ENCODE results near the gene BPNT1.
A peak's percentile ranks its signal among the peaks of the same experiment; 100 is the strongest.
"Not testable (repeated sequence)": the region's sequence is repeated elsewhere in the genome, so short reads cannot be mapped to it uniquely, and the experiment has no call there.

The BPNT1 gene, protein sequence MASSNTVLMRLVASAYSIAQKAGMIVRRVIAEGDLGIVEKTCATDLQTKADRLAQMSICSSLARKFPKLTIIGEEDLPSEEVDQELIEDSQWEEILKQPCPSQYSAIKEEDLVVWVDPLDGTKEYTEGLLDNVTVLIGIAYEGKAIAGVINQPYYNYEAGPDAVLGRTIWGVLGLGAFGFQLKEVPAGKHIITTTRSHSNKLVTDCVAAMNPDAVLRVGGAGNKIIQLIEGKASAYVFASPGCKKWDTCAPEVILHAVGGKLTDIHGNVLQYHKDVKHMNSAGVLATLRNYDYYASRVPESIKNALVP

DNA sequence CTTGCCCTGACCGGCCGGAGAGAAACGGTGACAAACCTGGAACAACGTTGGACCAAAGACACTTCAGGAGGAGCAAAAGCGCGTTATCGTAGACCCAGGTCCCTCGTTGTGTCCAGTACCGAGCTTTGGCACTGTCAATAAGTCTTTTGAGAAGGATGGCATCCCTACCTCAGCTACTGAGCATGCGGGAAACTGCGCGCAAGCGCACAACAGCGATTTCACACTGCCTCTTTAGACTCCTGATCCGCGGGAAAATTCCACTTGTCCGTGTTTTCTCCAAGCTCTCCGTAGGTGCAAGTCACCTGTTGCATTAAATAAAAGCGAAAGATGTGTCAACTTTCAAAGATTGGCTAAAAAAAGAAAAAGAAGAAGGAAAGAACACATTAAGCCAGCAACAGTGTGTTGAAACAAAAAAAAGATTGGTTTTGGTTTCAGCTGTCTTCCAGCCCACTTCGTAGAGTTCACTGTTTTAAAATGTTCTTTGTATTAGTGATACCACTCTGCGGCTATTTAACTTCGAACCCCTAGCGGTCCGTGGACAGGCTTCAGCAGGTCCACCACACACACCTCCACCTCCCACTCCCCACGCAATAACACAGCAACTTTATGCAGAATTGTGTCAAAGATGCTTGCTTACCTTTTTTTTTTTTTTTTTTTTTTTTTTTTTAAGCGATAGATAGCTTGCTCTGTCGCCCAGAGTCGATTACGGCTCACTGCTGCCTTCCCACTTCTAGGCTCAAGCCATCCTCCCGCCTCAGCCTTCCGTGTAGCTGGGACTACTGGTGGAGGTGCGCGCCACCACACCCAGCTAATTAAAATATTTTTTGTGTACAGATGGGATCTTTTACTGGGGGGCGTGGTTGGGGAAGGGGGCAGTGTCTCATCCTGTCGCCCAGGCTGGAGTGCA is at the start of gene BPNT1:
Gene BPNT1 (minus strand): TSS at position 139 of the 907 bp plus-strand sequence. CDS start 9,942 bp downstream, outside the sequence.
- peak; percentile 99 for DNase-seq

DNA sequence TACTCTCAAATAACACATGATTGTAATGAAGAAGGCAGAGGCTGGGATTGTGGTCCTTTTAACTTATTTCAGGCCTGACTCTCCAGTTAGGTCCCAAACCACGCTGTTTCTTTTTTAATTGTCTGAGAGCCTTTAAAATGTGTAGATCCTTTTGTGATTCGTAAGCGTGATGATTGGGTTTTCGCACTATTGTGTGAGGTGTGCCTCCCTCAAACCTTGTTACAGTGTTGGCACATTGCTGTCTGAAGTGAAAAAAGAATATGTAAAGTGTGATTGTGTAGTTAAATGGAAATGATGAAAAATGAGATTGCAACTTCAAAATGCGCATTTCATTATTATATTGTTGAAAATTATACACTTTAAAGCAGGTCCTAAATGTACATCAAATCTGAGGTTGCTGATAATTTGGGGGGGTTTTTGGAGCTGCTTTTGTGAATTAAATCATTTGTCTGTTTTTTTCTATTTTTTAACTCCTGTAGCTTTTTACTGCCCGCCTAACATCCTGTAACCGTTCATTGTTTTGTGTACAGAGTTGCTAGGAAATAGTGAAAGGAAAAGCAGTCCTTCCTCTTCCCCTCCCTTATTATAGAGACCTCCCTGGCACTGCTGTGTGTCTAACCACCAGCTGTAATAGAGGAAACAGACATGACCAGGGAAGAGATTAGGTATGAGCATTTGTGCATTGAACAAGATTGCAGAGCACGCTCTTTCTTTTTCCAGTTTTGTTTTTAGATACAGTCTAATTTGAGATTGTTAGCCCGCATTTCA is 47.6 kb upstream of the BPNT1 start:
- DNase-seq, result no peak

DNA sequence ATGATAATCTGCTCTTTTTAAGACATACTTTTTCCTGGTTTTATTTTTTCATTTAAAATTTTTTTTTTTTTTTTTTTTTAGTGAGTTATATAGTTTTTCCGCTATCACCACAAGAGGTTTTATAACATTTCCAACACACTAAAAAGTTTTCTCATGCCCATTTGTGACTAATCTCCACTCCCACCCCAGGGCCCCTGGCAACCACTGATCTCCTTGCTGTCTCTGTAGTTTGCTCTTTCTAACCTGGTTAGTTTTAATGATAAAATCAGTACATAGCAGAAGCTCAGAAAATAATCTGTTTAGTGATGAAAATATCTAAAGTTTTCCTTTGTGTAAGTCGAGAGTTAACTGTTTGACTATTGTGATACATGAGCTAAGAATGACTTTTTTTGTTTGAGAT is 46.2 kb upstream of the BPNT1 start:
- DNase-seq, result no peak

DNA sequence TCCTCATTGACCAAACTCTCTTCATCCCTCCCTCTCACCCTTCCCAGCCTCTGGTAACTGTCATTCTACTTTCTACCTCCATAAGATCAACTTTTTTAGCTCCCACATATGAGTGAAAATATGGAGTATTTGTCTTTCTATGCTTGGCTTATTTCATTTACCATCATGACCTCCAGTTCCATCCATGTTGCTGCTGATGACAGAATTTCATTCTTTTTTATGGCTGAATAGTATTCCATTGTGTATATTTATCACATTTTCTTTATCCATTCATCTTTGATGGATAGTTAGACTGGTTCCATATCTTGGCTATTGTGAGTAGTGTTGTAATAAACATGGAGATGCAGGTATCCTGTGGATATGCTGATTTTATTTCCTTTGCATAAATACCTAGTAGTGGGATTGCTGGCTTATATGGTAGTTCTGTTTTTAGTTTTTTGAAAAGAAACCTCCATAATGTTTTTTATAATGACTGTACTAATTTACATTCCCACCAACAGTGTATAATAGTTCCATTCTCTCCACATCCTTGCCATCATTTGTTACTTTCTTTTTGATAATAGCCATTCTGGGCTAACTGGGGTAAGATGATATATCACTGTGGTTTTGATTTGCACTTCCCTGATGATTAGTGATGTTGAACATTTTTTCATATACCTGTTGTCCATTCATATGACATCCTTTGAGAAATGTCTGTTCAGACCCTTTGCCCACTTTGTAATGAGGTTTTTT is 40.1 kb upstream of the BPNT1 start:
- no peak for DNase-seq

DNA sequence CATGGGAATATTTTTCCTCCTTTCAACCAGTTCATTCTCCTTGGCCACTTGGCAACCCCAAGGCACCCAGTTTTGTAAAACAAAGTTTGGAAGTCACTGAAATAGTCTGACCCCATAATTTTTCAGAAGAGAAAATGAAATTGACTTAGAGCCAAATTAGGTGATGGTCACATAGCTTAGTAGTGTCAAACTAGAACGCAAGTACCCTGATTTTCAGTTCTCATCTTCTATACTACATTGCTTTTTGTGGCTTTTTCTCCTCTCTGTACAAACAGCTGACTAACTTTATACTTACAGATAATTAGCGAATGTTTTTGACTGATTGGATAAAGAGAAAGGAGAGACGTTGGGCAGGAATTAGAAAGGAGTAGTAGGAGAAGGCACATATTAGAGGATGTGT is 37.5 kb upstream of the BPNT1 start:
- no peak for DNase-seq

DNA sequence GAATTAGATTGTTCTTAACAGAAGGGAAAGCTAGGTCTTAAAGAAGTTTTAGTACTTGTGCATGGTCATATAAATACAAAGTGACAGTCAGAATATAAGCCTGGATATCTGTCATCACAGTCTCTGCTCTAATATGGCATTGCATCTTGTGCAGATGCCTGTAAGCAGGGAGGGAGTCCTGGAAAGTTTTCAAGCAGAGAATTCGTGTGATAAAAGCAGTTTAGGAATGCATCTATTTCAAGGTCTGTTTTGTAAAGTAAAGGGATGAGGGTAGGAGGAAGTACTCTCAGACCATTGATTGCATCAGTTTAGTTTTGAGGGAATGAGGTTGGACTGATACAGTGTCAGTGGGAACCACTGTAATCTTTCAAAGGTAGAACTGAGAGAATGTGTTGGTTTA is 35.0 kb upstream of the BPNT1 start:
- DNase-seq, result no peak

DNA sequence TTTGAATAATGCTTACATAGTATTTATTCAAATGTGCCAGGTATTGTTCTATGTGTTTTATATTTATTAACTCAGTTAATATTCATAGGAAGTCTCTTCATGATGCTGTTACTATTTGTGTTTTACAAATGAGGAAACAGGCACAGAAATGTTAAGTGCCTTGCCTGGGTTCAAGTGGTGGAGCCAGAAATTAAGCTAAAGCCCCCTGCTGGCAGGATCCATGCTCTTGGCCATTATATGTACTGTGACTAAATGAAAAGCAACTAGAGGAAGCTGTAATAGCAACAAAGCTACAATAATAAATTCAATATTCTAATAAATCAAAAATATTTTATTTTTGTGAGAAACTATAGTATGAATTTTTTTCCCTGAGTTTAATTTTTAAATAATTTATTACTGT is 34.3 kb upstream of the BPNT1 start:
- DNase-seq, result peak; percentile 10

DNA sequence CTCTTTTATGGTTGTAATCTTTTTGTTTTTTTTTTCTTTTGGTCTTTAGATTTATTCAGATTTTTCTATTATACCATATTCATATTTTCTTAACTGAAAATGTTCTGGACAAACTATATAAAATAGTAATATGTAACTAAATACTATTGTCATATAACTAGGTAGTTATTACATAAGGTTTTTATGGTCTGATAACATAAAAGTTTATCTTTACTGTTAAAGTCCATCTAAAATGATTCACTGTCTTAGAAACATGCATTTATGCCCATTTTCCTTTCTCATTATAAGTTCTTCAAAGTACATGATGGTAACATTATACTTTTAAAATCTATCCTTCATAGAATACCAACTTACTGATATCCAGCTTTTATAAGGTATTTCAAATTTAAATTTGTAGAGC is 33.5 kb upstream of the BPNT1 start:
- DNase-seq, result no peak

DNA sequence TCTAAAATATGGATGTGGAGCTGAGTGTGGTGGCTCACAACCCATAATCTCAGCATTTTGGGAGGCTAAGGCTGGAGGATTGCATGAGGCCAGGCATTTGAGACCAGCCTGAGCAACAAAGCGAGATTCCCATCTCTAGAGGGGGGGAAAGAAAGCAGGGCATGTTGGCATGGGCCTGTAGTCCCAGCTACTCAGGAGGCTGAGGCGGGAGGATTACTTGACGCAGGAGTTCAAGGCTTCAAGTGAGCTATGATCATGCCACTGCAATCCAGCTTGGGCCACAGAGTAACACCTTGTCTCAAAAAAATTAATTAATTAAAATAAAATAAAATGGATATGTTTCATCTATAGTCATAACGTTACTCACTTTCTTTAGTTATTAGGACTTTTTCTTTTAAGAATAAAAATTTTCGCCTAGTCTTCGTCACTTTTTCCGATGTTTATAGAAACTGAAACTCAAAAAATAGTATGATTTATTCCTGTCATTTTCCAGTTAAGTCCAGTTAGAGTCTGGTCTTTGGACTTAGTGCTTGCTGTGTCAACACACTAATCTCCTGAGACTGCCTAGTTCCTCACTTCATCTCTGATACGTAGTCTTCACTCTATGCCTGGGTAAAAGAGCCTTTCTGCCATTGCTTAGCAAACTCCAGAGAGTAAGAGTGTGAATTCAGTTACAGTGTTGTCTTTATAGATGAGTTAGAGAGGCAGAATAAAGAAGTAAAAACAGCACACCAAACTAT is 32.4 kb upstream of the BPNT1 start:
- no peak for DNase-seq

DNA sequence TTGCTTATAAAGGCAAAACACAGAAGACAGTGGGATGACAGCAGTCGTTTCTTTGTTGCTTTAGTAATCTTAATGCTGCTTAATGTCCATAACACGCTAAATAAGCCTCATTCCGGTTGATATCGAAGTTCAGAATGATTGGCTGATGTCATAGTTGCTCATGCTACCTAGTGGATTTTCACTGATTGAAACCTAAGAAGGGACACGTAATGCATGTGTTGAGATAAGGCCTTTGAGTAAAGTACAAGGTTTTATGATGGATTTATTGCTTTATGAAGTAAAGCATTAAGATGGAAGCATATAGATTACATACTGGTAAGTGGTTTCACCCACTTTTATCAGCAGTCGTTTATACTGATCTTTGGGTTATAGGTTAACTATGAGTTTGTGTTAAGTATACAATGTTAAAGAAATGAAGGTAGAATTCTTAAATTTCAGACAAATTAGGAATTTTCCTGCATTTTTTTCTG is 29.5 kb upstream of the BPNT1 start:
- DNase-seq, result no peak

DNA sequence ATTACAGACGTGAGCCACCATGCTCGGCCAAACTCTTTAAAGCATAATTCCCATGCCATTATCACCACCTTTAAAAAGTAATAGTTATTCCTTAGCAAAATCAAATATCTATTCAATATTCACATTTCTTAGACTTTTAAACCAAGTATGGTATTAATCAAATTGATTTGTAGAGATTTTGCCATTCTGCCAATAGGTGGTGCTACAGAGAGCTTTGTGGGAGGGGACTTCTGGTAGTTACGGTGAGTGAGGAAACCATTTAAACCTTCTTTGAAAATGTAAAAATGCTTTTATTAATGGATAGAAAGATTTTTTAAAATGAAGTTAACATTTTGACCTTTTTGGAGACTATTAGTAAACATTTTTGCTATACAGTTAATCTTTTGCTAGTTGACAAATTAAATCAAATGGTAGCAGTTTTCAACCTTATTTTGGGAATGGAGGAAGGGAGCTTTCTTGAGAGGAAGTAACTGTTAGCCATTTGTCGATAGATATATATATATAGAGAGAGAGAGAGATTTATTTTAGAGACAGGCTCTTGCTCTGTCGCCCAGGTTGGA is 23.6 kb upstream of the BPNT1 start:
- peak; percentile 25 for DNase-seq

DNA sequence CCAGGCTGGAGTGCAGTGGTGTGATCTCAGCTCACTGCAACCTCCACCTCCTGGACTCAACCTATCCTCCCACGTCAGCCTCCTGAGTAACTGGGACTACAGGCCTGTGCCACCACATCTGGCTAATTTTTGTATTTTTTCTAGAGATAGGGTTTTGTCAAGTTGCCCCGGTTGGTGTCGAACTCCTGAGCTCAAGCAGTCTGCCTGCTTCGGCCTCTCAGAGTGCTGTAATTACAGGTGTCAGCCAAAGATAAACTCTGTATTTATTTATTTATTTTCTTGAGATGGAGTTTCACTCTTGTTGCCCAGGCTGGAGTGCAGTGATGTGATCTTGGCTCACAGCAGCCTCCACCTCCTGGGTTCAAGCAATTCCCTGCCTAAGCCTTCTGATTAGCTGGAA is 23.0 kb upstream of the BPNT1 start:
- DNase-seq, result not testable (repeated sequence)

DNA sequence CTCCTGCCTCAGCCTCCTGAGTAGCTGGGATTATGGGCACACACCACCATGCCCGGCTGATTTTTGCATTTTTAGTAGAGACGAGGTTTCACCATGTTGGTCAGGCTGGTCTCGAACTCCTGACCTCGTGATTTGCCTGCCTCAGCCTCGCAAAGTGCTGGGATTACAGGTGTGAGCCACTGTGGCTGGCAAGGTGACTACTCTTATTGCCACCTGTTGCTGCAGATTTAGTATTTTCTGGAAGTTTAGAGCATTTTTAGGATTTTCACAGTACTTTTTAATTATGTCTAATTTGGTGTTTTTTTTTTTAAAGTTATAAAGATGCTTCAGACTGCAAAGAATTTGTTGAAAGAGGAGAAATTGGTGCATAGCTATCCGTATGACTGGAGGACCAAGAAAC is 20.9 kb upstream of the BPNT1 start:
- DNase-seq, result not testable (repeated sequence)

DNA sequence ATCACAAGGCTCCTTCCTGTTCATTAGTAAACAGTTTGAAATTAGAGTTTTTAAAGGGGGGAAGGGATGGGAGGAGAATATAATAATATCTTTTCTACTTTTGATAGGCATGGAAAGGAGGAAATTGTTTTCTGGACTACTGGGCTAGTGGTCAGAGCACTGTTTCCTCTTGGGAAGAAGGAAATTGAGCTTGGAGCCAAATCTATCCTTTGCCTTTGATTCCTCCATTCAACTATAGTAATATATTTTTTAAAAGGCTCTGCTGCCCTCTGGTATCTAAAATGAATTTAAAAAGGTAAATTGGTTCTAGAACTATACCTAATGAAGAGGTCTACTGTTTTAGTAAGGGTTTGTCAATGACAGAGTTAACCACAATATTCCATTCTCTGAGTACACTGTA is 10.2 kb upstream of the BPNT1 start:
- DNase-seq, result no peak

DNA sequence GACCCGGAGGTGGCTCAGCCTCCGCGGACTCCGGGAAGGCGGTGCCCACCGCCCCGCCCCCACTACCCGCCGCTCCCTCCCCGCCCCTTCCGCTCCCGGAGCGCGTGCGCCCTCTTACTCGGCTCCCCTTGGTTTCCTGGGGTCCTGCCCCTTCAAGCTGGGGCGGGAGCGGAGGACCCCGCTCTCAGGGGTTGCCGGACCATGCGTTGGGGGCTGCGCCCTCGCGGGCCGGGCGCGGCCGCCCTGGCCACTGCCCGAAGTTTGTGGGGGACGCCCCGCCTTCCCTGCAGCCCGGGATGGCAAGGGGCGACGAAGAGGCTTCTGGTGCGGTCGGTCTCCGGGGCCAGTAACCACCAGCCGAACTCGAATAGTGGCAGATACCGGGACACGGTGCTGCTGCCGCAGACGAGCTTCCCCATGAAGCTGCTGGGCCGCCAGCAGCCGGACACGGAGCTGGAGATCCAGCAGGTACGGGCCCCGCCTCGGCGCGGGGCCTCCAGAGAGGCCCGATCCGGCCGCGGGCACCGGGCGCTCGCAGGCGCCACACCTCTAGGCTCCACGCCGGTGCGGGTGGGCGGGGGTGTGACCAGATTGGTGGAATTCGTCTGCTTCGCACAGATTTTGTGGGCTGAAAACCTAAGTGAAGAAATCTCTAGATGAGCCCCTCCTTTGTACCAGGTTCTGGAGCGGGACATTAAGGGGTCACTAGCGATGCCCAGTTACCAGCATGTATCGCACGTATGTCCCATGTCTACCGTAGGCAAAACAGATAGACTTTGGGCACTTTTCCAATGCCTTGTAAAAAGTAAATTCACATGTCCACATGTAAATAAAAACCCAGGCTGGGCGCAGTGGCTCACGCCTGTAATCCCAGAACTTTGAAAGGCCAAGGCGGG is 4.7 kb upstream of the BPNT1 start, which contains the start of gene IARS2:
Gene IARS2 (plus strand): TSS at position 117 of the 896 bp plus-strand sequence. CDS start 85 bp downstream, at position 202.
- peak; percentile 92 for DNase-seq

DNA sequence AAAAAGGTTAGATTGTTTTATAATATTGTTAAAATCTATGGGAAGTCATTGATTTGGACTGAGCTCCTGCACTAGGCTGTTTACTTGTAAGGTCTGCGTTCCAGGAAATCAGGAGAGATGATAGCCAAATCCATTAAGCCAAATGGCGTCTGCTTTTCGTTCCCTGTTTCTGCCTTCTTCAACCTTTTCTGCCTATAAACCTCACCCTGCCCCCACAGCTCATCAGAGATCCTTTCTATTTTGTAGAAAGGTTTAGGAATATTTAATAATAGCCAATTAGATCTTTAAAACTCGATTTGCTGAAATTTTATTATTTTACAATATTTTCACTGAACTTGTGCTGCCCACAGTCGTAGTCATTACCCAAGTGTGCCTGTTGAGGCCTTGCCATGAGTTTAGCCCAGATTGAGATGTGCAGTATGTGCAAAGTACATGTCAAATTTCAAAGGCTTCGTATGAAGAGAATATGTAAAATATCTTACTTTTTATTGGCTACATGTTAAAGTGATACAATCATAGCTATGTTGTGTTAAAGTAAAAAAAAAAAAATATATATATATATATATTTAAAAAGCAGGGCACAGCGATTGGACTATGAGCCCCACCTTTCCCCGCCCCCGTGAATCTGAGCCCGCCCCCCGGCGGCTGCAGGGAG is 3.9 kb upstream of the BPNT1 start:
- no peak for DNase-seq

DNA sequence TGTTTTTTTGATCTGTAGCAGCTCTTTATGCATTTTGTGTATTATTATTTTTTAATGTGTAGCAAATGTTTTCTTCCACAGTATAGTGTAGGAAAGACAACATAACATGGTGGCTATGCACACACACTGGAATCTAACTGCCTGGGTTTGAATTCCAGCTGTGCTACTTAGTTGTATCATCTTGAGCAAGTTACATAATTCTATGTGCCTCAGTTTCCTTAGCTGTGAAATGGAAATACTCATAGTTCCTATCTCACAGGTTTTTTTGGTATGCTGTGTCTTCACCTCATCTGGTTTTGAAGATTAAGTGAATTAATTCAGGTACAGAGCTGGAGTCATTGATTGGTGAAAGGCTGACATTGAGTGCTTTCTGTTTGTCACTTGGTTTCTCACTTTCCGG is 3.1 kb upstream of the BPNT1 start:
- no peak for DNase-seq

DNA sequence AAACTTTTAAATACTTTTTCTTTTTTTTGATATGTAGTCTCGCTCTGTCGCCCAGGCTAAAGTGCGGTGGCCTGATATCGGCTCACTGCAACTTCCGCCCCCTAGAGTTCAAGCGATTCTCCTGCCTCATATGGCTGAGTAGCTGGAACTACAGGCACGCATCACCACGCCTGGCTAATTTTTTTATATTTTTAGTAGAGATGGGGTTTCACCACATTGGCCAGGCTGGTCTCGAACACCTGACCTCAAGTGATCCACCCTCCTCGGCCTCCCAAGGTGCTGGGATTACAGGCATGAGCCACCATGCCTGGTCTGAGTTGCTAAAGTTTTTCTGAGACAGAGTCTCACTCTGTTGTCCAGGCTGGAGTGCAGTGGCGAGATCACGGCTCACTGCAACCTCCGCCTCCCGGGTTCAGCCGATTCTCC is 3.3 kb downstream of the BPNT1 start:
- not testable (repeated sequence) for DNase-seq

DNA sequence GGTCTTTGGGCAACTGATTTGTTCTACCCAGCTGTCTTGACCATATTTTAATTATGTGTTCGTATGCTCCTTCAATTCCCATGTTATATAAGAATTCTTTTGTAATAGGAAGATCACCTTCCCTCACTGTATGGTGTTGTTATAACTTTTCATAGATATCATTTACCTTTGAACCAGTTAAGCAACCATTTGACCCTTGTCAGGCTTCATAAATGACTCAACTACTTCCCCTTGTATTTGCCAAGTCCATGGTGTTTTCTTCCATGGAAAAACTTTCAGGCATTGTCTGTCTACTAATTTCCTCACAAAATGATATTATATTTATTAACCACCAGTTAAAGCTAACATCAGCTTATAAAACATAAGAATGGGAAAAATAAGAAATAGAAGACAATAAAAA is 5.1 kb downstream of the BPNT1 start:
- DNase-seq, result no peak

DNA sequence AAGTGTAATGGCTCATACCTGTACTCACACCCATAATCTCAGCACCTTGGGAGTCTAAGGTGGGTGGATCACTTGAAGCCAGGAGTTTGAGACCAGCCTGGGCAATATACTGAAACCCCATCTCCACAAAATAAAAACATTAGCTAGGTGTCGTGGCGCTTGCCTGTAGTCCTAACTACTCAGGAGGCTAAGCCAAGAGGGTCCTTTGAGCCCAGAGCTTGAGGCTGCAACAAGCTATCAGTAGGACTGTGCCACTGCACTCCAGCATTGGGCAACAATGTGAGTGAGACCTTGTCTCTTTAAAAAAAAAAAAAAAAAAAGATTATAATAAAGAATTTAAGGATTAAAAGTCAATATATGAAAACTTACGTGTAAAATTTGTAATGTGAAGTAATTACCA is 11.7 kb downstream of the BPNT1 start:
- DNase-seq, result no peak

All from stimulated activated CD4-positive, alpha-beta T cell treated with anti-CD3 and anti-CD28 coated beads, Interleukin-4, amount 100 ng/mL, for 24 hours (primary cell).